ENCODE measurements around the gene STMN3. TPM values are rescaled to one million over a fixed set of nuclear protein-coding genes. Genes with fewer than 3 reads are reported as not detected.

The STMN3 gene
- total RNA-seq, 1 experiment from 2014 or later = 138 TPM

- TF ChIP-seq, protein P1, sequence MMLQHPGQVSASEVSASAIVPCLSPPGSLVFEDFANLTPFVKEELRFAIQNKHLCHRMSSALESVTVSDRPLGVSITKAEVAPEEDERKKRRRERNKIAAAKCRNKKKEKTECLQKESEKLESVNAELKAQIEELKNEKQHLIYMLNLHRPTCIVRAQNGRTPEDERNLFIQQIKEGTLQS (IDR thresholded peaks at IDR 0.05) = no peak
- TF ChIP-seq ZNF274 (IDR thresholded peaks at IDR 0.05; ENCODE audit: low read depth, low read length) = no peak
- TF ChIP-seq TCF7L2 (IDR thresholded peaks at IDR 0.05; ENCODE audit: borderline replicate concordance, extremely low read depth, insufficient read depth, insufficient read length) = no peak
- no peak for TF ChIP-seq EZH2phosphoT487 (IDR thresholded peaks at IDR 0.05; ENCODE audit: borderline replicate concordance)
- no peak for TF ChIP-seq ELF1 (IDR thresholded peaks at IDR 0.05; ENCODE audit: borderline replicate concordance, low read depth)
These were observed 53.7 kb downstream of the STMN3 start (continued) for GRCh38 chr20:63599396-63600050.

DNA sequence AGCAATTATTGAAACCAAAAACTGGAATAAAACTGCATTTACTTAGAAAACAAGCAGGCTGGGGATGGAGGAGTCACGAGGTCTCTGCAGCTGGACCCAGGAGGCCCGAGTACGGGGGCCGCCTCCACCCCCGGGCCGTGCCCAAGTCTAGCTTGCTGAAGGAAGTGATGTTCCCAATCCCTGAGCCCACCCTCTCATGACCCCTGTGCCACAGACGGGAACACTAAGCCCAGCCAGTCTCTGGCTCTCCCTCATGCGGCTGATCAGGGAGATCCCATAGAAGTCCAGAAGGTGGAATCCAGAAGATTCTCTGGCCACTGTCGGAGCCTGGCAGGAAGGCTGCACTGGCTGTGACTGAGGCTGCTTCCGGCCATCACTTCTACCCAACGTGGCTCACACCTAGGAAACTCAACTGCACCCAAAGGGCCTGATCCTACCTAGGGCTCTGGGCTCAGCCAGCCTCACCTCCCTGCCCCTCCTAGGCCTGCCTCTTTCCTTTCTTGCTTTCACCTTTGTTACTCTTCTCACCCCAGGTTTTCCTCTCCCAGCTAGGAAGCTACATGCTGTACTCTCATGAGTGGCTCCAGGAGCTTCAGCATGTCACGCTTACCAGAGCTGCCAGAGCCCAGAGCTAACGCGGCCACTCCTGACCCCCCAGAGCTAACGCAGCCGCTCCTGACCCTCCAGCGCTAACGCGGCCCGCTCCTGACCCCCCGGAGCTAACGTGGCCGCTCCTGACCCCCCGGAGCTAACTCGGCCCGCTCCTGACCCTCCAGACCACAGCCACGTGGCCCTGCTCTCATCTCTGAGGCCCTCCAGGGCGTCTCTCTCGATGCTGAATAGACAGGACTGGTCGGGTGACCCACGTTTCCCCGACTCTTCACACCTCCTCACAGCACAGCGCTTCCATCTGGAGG, 54.5 kb downstream of the STMN3 start:
- Histone ChIP-seq H3K27ac (ENCODE audit: low read depth, low read length) (no peak overlapping the region), H3K79me2 (ENCODE audit: insufficient read depth, low read length) (no peaks in the 10 kb centered on the region), H3K4me2 (ENCODE audit: low read length) (no peak overlapping the region), H4K20me1 (ENCODE audit: insufficient read depth) (no peaks in the 10 kb centered on the region), H3K27me3 (ENCODE audit: insufficient read depth, low read length) (no peaks in the 10 kb centered on the region), H2AFZ (ENCODE audit: low read depth, low read length, poor library complexity, severe bottlenecking) (no peak overlapping the region), H3K9me3 (ENCODE audit: control insufficient read depth in 1 of 2, insufficient read depth in 1 of 2, low read depth in 1 of 2, low read length in 2 of 2) (no peaks in the 10 kb centered on the region), H3K36me3 (ENCODE audit: control insufficient read depth in 1 of 2, insufficient read depth in 2 of 2, low read length in 2 of 2) (peaks cover 0 to 14% of the 10 kb centered on the region in 2 experiments; a peak in 2 of 4 replicates), H3K4me3 (replicated peaks in 1 of 2; ENCODE audit: low read depth in 1 of 2, low read length in 2 of 2) (no peak overlapping the region), H3K9ac (ENCODE audit: low read length) (no peak overlapping the region), H3K9me2 (ENCODE audit: insufficient read depth) (no peaks in the 10 kb centered on the region), H3K4me1 (ENCODE audit: control insufficient read depth in 1 of 2, insufficient read depth in 2 of 2, low read length in 2 of 2) (peaks cover 8 to 26% of the 10 kb centered on the region in 2 experiments; a peak in 3 of 4 replicates)
- POLR2A ChIA-PET = interaction anchor here (0.6 kb wide), 1 partner anchor 27 kb away, joined by 3 read pairs; no protein-coding TSS in a partner anchor
- no TSS peak for BruUV-seq (replicated peaks)
- RAD21 ChIA-PET (ENCODE audit: low non-redundant PET in 1 of 2, low total read pairs in 2 of 2, uncharacterized antibody in 2 of 2, unreplicated experiment in 2 of 2) = no interaction called here
- no peak for TF ChIP-seq EGR1 (IDR thresholded peaks at IDR 0.05; ENCODE audit: low read depth)
- TF ChIP-seq TCF7L2 (IDR thresholded peaks at IDR 0.05; ENCODE audit: borderline replicate concordance, extremely low read depth, insufficient read depth, insufficient read length) = no peak
- no peak for TF ChIP-seq ZFX (IDR thresholded peaks at IDR 0.05)
- TF ChIP-seq, protein P2, sequence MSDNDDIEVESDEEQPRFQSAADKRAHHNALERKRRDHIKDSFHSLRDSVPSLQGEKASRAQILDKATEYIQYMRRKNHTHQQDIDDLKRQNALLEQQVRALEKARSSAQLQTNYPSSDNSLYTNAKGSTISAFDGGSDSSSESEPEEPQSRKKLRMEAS (IDR thresholded peaks at IDR 0.05) = no peak
- TF ChIP-seq JUND (IDR thresholded peaks at IDR 0.05) = no peak
- no peak for TF ChIP-seq CEBPB (IDR thresholded peaks at IDR 0.05; ENCODE audit: low read depth)
- no peak for TF ChIP-seq EZH2 (IDR thresholded peaks at IDR 0.05)
- TF ChIP-seq POLR2AphosphoS5 (IDR thresholded peaks at IDR 0.05; ENCODE audit: low read depth, low read length) = no peak
- no peak for TF ChIP-seq EZH2phosphoT487 (IDR thresholded peaks at IDR 0.05; ENCODE audit: borderline replicate concordance)
- TF ChIP-seq, protein P3, sequence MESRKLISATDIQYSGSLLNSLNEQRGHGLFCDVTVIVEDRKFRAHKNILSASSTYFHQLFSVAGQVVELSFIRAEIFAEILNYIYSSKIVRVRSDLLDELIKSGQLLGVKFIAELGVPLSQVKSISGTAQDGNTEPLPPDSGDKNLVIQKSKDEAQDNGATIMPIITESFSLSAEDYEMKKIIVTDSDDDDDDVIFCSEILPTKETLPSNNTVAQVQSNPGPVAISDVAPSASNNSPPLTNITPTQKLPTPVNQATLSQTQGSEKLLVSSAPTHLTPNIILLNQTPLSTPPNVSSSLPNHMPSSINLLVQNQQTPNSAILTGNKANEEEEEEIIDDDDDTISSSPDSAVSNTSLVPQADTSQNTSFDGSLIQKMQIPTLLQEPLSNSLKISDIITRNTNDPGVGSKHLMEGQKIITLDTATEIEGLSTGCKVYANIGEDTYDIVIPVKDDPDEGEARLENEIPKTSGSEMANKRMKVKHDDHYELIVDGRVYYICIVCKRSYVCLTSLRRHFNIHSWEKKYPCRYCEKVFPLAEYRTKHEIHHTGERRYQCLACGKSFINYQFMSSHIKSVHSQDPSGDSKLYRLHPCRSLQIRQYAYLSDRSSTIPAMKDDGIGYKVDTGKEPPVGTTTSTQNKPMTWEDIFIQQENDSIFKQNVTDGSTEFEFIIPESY (IDR thresholded peaks at IDR 0.05; ENCODE audit: extremely low read depth, insufficient replicate concordance, low read length) = no peak
- intact Hi-C loops (cut with micrococcal nuclease) = no loop called here
- CTCF ChIA-PET = no interaction called here
- DNase-seq (ENCODE audit: low read depth, low spot score) (no peak), ATAC-seq (no peak)
